ENCODE results near the gene CXCL11. TPM values are rescaled to one million over a fixed set of nuclear protein-coding genes. Genes with fewer than 3 reads are reported as not detected.

CXCL11 gene
- total RNA-seq, 1 donor from 2014 or later = not detected

GRCh38 chr4:76061421-76061820, 25.6 kb upstream of the CXCL11 start:
- H3K4me1 Mint-ChIP-seq (ENCODE audit: low read depth) = no peaks in the 10 kb centered on the region
- no peak overlapping the region for H3K27ac Mint-ChIP-seq (ENCODE audit: unreplicated experiment)
- no peaks in the 10 kb centered on the region for H3K9me3 Mint-ChIP-seq (ENCODE audit: low read depth)
- no peaks in the 10 kb centered on the region for H3K36me3 Mint-ChIP-seq (ENCODE audit: low read depth)
- DNase-seq (ENCODE audit: low spot score) = no peak
- TF ChIP-seq, protein P1, sequence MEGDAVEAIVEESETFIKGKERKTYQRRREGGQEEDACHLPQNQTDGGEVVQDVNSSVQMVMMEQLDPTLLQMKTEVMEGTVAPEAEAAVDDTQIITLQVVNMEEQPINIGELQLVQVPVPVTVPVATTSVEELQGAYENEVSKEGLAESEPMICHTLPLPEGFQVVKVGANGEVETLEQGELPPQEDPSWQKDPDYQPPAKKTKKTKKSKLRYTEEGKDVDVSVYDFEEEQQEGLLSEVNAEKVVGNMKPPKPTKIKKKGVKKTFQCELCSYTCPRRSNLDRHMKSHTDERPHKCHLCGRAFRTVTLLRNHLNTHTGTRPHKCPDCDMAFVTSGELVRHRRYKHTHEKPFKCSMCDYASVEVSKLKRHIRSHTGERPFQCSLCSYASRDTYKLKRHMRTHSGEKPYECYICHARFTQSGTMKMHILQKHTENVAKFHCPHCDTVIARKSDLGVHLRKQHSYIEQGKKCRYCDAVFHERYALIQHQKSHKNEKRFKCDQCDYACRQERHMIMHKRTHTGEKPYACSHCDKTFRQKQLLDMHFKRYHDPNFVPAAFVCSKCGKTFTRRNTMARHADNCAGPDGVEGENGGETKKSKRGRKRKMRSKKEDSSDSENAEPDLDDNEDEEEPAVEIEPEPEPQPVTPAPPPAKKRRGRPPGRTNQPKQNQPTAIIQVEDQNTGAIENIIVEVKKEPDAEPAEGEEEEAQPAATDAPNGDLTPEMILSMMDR (IDR thresholded peaks at IDR 0.05) = no peak
- H3K4me3 Mint-ChIP-seq (ENCODE audit: unreplicated experiment) = no peak overlapping the region
- H3K27me3 Mint-ChIP-seq (ENCODE audit: low read depth) = peaks cover 31% of the 10 kb centered on the region

GRCh38 chr4:76060506-76060905, 24.6 kb upstream of the CXCL11 start:
- DNase-seq (ENCODE audit: low spot score) = no peak
- H3K4me1 Mint-ChIP-seq (ENCODE audit: low read depth) = no peaks in the 10 kb centered on the region
- no peak overlapping the region for H3K27ac Mint-ChIP-seq (ENCODE audit: unreplicated experiment)
- H3K4me3 Mint-ChIP-seq (ENCODE audit: unreplicated experiment) = no peak overlapping the region
- peaks cover 40% of the 10 kb centered on the region for H3K27me3 Mint-ChIP-seq (ENCODE audit: low read depth)
- H3K36me3 Mint-ChIP-seq (ENCODE audit: low read depth) = no peaks in the 10 kb centered on the region
- H3K9me3 Mint-ChIP-seq (ENCODE audit: low read depth) = no peaks in the 10 kb centered on the region
- TF ChIP-seq, protein P1 (IDR thresholded peaks at IDR 0.05) = no peak

- Mint-ChIP-seq H3K4me3 (ENCODE audit: unreplicated experiment) (no peak overlapping the region), H3K27ac (ENCODE audit: unreplicated experiment) (no peak overlapping the region), H3K9me3 (ENCODE audit: low read depth) (no peaks in the 10 kb centered on the region), H3K4me1 (ENCODE audit: low read depth) (no peaks in the 10 kb centered on the region), H3K36me3 (ENCODE audit: low read depth) (no peaks in the 10 kb centered on the region), H3K27me3 (ENCODE audit: low read depth) (peaks cover 47% of the 10 kb centered on the region)
- DNase-seq (ENCODE audit: low spot score) = no peak
- TF ChIP-seq, protein P1 (IDR thresholded peaks at IDR 0.05) = no peak
Measured at GRCh38 chr4:76059750-76060149, 23.9 kb upstream of the CXCL11 start.

GRCh38 chr4:76058888-76059426, 23.1 kb upstream of the CXCL11 start:
- Mint-ChIP-seq H3K36me3 (ENCODE audit: low read depth) (no peaks in the 10 kb centered on the region), H3K9me3 (ENCODE audit: low read depth) (no peaks in the 10 kb centered on the region), H3K4me1 (ENCODE audit: low read depth) (no peaks in the 10 kb centered on the region), H3K27ac (ENCODE audit: unreplicated experiment) (no peak overlapping the region), H3K4me3 (ENCODE audit: unreplicated experiment) (no peak overlapping the region), H3K27me3 (ENCODE audit: low read depth) (peaks cover 48% of the 10 kb centered on the region)
- DNase-seq (ENCODE audit: low spot score) = no peak
- TF ChIP-seq, protein P1 (IDR thresholded peaks at IDR 0.05) = no peak

DNA sequence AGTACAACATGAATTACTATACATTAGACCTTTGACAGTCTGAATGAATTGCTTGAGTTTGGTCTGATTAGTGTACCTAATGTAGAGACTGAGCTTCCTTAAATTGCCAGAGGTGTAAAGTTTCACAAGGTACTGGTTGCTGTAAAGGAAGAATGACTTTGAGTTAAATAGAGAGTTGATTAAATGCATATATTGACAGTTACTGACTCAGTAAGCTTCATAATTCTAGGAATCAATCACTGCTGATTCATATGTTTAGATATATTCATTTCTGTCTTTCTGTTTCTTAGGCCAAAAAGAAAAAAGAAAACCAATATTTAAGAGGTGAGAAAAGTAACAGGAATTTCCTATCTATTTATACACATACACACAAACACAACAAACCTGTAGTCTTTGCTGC, 22.4 kb upstream of the CXCL11 start:
- H3K4me3 Mint-ChIP-seq (ENCODE audit: unreplicated experiment) = no peak overlapping the region
- TF ChIP-seq, protein P1 (IDR thresholded peaks at IDR 0.05) = no peak
- no peak for DNase-seq (ENCODE audit: low spot score)
- no peak overlapping the region for H3K27ac Mint-ChIP-seq (ENCODE audit: unreplicated experiment)
- H3K9me3 Mint-ChIP-seq (ENCODE audit: low read depth) = no peaks in the 10 kb centered on the region
- H3K27me3 Mint-ChIP-seq (ENCODE audit: low read depth) = peaks cover 52% of the 10 kb centered on the region
- no peaks in the 10 kb centered on the region for H3K4me1 Mint-ChIP-seq (ENCODE audit: low read depth)
- no peaks in the 10 kb centered on the region for H3K36me3 Mint-ChIP-seq (ENCODE audit: low read depth)

All from chondrocyte (in vitro differentiated cells).